GM23338 (cell line): ENCODE results near the gene GRIPAP1. TPM values are rescaled to one million over a fixed set of nuclear protein-coding genes. Genes with fewer than 3 reads are reported as not detected.
A peak's percentile ranks its signal among the peaks of the same experiment; 100 is the strongest.

Experiments
- ATAC-seq: fragments of 200-7000 bp; cut with Tn5 transposase; 3 replicates; pipeline ENCODE4 v1.9.1; 2020
- DNase-seq: peaks from one replicate; pipeline ENCODE4 v3.0.0-alpha.2; 2015; ENCODE audit warnings: low spot score
- H2AFZ ChIP-seq: fragments of 200-600 bp; sonication (generic); 2 replicates; pipeline ENCODE4 v1.8.0; 2016; ENCODE audit warnings: antibody characterized with exemption, mild to moderate bottlenecking, moderate library complexity
- H3F3A ChIP-seq: fragments of 200-600 bp; sonication (generic); replicated peaks from 2 replicates; pipeline ENCODE4 v1.8.0; 2017; ENCODE audit warnings: antibody characterized with exemption, mixed run types, low read depth
- H3K27ac ChIP-seq: fragments of 200-600 bp; sonication (generic); 2 replicates; pipeline ENCODE4 v1.6.1; 2016; ENCODE audit warnings: low read depth
- H3K27me3 ChIP-seq: fragments of 200-600 bp; sonication (generic); 2 replicates; pipeline ENCODE4 v1.8.0; 2016; ENCODE audit warnings: mild to moderate bottlenecking, mixed run types, moderate library complexity; ENCODE audit not compliant: insufficient read depth
- H3K36me3 ChIP-seq: fragments of 200-600 bp; sonication (generic); 2 replicates; pipeline ENCODE4 v1.8.0; 2016; ENCODE audit warnings: mild to moderate bottlenecking; ENCODE audit not compliant: insufficient read depth
- H3K4me1 ChIP-seq: fragments of 200-600 bp; sonication (generic); 2 replicates; pipeline ENCODE4 v1.8.0; 2016; ENCODE audit warnings: mild to moderate bottlenecking, moderate library complexity; ENCODE audit not compliant: insufficient read depth
- H3K4me2 ChIP-seq: fragments of 200-600 bp; sonication (generic); 2 replicates; pipeline ENCODE4 v1.7.1; 2017; ENCODE audit warnings: mixed run types
- H3K4me3 ChIP-seq: fragments of 200-600 bp; sonication (generic); 2 replicates; pipeline ENCODE4 v1.6.1; 2016; ENCODE audit warnings: mixed run types
- H3K79me2 ChIP-seq: fragments of 200-600 bp; sonication (generic); replicated peaks from 2 replicates; pipeline ENCODE4 v1.8.0; 2017; ENCODE audit warnings: mild to moderate bottlenecking; ENCODE audit not compliant: insufficient read depth
- H3K9me2 ChIP-seq: fragments of 200-600 bp; sonication (generic); 2 replicates; pipeline ENCODE4 v1.8.0; 2017; ENCODE audit not compliant: insufficient read depth
- H4K20me1 ChIP-seq: fragments of 200-600 bp; sonication (generic); replicated peaks from 2 replicates; pipeline ENCODE4 v1.8.0; 2017; ENCODE audit warnings: mild to moderate bottlenecking; ENCODE audit not compliant: insufficient read depth
- H3K27ac Mint-ChIP-seq: 2 replicates; pipeline ENCODE4 v1.8.0; 2020; ENCODE audit warnings: inconsistent platforms, mild to moderate bottlenecking, moderate library complexity, mixed read lengths
- H3K27me3 Mint-ChIP-seq: 3 replicates; pipeline ENCODE4 v1.8.0; 2022; ENCODE audit warnings: low read depth, mild to moderate bottlenecking, moderate library complexity, mixed read lengths, inconsistent platforms; ENCODE audit not compliant: insufficient read depth, poor library complexity
- H3K36me3 Mint-ChIP-seq: 3 replicates; pipeline ENCODE4 v1.8.0; 2021; ENCODE audit warnings: low read depth, mild to moderate bottlenecking, inconsistent platforms, moderate library complexity, mixed read lengths
- H3K4me1 Mint-ChIP-seq: 3 replicates; pipeline ENCODE4 v1.8.0; 2020; ENCODE audit warnings: mild to moderate bottlenecking, inconsistent platforms, mixed read lengths
- H3K4me3 Mint-ChIP-seq: 3 replicates; pipeline ENCODE4 v1.8.0; 2021; ENCODE audit warnings: moderate library complexity, mild to moderate bottlenecking, inconsistent platforms, mixed read lengths
- H3K9me3 Mint-ChIP-seq: 3 replicates; pipeline ENCODE4 v1.8.0; 2020; ENCODE audit warnings: moderate library complexity, mild to moderate bottlenecking, inconsistent platforms, mixed read lengths
- CREB1 ChIP-seq: fragments of 250-450 bp; sonication (Bioruptor Pico); IDR thresholded peaks from 2 replicates; pipeline ENCODE4 v1.5.0; 2020; ENCODE audit warnings: low read depth, mild to moderate bottlenecking, moderate library complexity
- CTCF ChIP-seq, 2 experiments: fragments of 200-600 bp in 1 of 2; sonication (generic) in 1 of 2; conservative IDR thresholded peaks; 2 replicates each; pipeline versions ENCODE4 v1.5.1 to v1.6.1; 2016 to 2017; ENCODE audit warnings: antibody characterized with exemption in 2 of 2, low read depth in 2 of 2, mild to moderate bottlenecking in 2 of 2, moderate library complexity in 1 of 2
- ETS1 ChIP-seq: IDR thresholded peaks from 2 replicates; pipeline ENCODE4 v1.6.1; 2016; ENCODE audit warnings: antibody characterized with exemption
- EZH2 ChIP-seq: fragments of 200-600 bp; sonication (generic); IDR thresholded peaks from one replicate; pipeline ENCODE4 v1.8.0; 2017; ENCODE audit warnings: antibody characterized with exemption, mild to moderate bottlenecking, low read depth; ENCODE audit not compliant: unreplicated experiment
- EZH2phosphoT487 ChIP-seq: fragments of 200-600 bp; sonication (generic); IDR thresholded peaks from one replicate; pipeline ENCODE4 v1.8.1; 2018; ENCODE audit warnings: antibody characterized with exemption; ENCODE audit not compliant: unreplicated experiment
- POLR2AphosphoS5 ChIP-seq: IDR thresholded peaks from 2 replicates; pipeline ENCODE4 v1.6.1; 2016; ENCODE audit warnings: antibody characterized with exemption, low read depth
- STAT1 ChIP-seq: IDR thresholded peaks from one replicate; pipeline ENCODE4 v1.6.1; 2016; ENCODE audit warnings: antibody characterized with exemption; ENCODE audit not compliant: unreplicated experiment
- ZNF331 ChIP-seq: fragments of 250-450 bp; sonication (Bioruptor Pico); IDR thresholded peaks from 2 replicates; pipeline ENCODE4 v1.5.0; 2020; ENCODE audit warnings: low read depth, mild to moderate bottlenecking, moderate library complexity
- ZNF462 ChIP-seq: fragments of 250-450 bp; sonication (Bioruptor Pico); IDR thresholded peaks from 2 replicates; pipeline ENCODE4 v1.5.0; 2020; ENCODE audit warnings: mild to moderate bottlenecking, moderate library complexity
- polyA plus RNA-seq: library from polyadenylated mRNA; unstranded; fragments of >200 nt; fragmentation: Nextera tagmentation; extraction: Ambion mirVana; gene quantifications from 2 replicates; pipeline ENCODE4 v1.2.1, GENCODE V29; 2016
- total RNA-seq: library from RNA; depleted of rRNA; stranded (reverse); fragments of >200 nt; shearing (Covaris generic); gene quantifications from 2 replicates; pipeline ENCODE4 v1.2.3, GENCODE V29; 2014

GRIPAP1 gene
- total and polyA plus RNA-seq, 2 experiments from 2014 or later: 39.1 to 62.2 TPM

GRCh38 chrX:49029876-49030275, 27.8 kb upstream of the GRIPAP1 start:
- H4K20me1 ChIP-seq: no peaks in the 10 kb centered on the region
- H3F3A ChIP-seq: no peaks in the 10 kb centered on the region
- H3K9me3 Mint-ChIP-seq: no peaks in the 10 kb centered on the region
- H3K36me3 ChIP-seq: peaks cover 17% of the 10 kb centered on the region; the same call in 1 of the 2 replicates
- H3K4me3 ChIP-seq: no peak overlapping the region
- DNase-seq: peak; percentile 57
- H3K4me3 Mint-ChIP-seq: no peak overlapping the region
- H3K79me2 ChIP-seq: no peaks in the 10 kb centered on the region
- peaks cover 19% of the 10 kb centered on the region for H3K4me1 Mint-ChIP-seq
- H3K4me1 ChIP-seq: no peaks in the 10 kb centered on the region; the same call in 1 of the 2 replicates
- H3K27me3 Mint-ChIP-seq: no peaks in the 10 kb centered on the region
- H3K4me2 ChIP-seq: no peak overlapping the region
- H3K27ac Mint-ChIP-seq: no peak overlapping the region; the same call in 1 of the 2 replicates
- TF ChIP-seq CREB1: no peak
- no peak overlapping the region for H3K27ac ChIP-seq
- H3K27me3 ChIP-seq: no peaks in the 10 kb centered on the region
- ATAC-seq: peak; percentile 91
- H2AFZ ChIP-seq: no peak overlapping the region
- no peaks in the 10 kb centered on the region for H3K9me2 ChIP-seq
- H3K36me3 Mint-ChIP-seq: peaks cover 79% of the 10 kb centered on the region

GRCh38 chrX:49019599-49020249, 17.7 kb upstream of the GRIPAP1 start:
- no peak for ATAC-seq
- no peaks in the 10 kb centered on the region for H3K27me3 ChIP-seq
- H3K9me2 ChIP-seq: no peaks in the 10 kb centered on the region
- no peaks in the 10 kb centered on the region for H3K4me1 ChIP-seq
- H3K4me3 Mint-ChIP-seq: no peak overlapping the region
- H3K9me3 Mint-ChIP-seq: no peaks in the 10 kb centered on the region
- no peaks in the 10 kb centered on the region for H4K20me1 ChIP-seq
- H3K4me3 ChIP-seq: no peak overlapping the region
- H3K36me3 Mint-ChIP-seq: peaks cover 10% of the 10 kb centered on the region; the same call in 2 of the 3 replicates
- no peaks in the 10 kb centered on the region for H3K4me1 Mint-ChIP-seq
- H3K4me2 ChIP-seq: no peak overlapping the region
- no peak overlapping the region for H3K27ac ChIP-seq
- H3K79me2 ChIP-seq: no peaks in the 10 kb centered on the region
- no peaks in the 10 kb centered on the region for H3K27me3 Mint-ChIP-seq
- no peak for DNase-seq
- TF ChIP-seq CREB1: no peak
- no peak for TF ChIP-seq ZNF462 (CRISPR knock-in tag)
- no peak for TF ChIP-seq EZH2
- no peak for TF ChIP-seq ETS1
- TF ChIP-seq ZNF331 (CRISPR knock-in tag): no peak
- TF ChIP-seq CTCF (conservative IDR thresholded peaks at IDR 0.05; ENCODE audit: low read depth in 2 of 2): no peak
- no peak for TF ChIP-seq POLR2AphosphoS5
- TF ChIP-seq STAT1: no peak
- no peak for TF ChIP-seq EZH2phosphoT487
- H2AFZ ChIP-seq: no peak overlapping the region
- no peaks in the 10 kb centered on the region for H3K36me3 ChIP-seq
- no peak overlapping the region for H3K27ac Mint-ChIP-seq
- no peaks in the 10 kb centered on the region for H3F3A ChIP-seq
